ENCODE measurements around the gene C3orf85. TPM values are rescaled to one million over a fixed set of nuclear protein-coding genes. Genes with fewer than 3 reads are reported as not detected.

C3orf85 gene, protein sequence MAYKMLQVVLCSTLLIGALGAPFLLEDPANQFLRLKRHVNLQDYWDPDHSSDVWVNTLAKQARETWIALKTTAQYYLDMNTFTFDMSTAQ
- polyA plus RNA-seq (2013, experiment 1 of 4) = not detected
- not detected for polyA plus RNA-seq (2013, experiment 2 of 4)
- polyA plus RNA-seq (2013, experiment 3 of 4) = not detected
- not detected for polyA plus RNA-seq (2013, experiment 4 of 4)

- no peak within 1 kb of the TSS for H3K4me3 ChIP-seq (ENCODE audit: insufficient read depth, low read depth, low read length)
- H3K4me1 ChIP-seq (ENCODE audit: control insufficient read depth, insufficient read depth, low read length) = no peaks in the 10 kb centered on the region
- WGBS, 2 experiments = 95 to 100% methylated on average over 1 of the region's 3 CpGs
- H3K36me3 ChIP-seq (ENCODE audit: control insufficient read depth, insufficient read depth, low read length) = no peaks in the 10 kb centered on the region
- no peaks in the 10 kb centered on the region for H3K9me3 ChIP-seq (ENCODE audit: control insufficient read depth, low read length)
- H3K27me3 ChIP-seq (ENCODE audit: control insufficient read depth, insufficient read depth, low read length, poor library complexity, severe bottlenecking) = no peaks in the 10 kb centered on the region
- H3K27ac ChIP-seq (ENCODE audit: insufficient read depth, low read depth, low read length, poor library complexity, severe bottlenecking) = no peak within 1 kb of the TSS
Observed at GRCh38 chr3:109136523-109136922, at the start of gene C3orf85. TSS of gene C3orf85 (plus strand) at chr3:109136719. CDS start at chr3:109136848, 129 bp downstream.

- no peaks in the 10 kb centered on the region for H3K27me3 ChIP-seq (ENCODE audit: control insufficient read depth, insufficient read depth, low read length, poor library complexity, severe bottlenecking)
- no peak overlapping the region for H3K4me3 ChIP-seq (ENCODE audit: insufficient read depth, low read depth, low read length)
- WGBS, 2 experiments = 88% methylated on average over 1 of the region's 1 CpG; no CpG with 5 or more reads in 1 of the 2 experiments
- no peaks in the 10 kb centered on the region for H3K4me1 ChIP-seq (ENCODE audit: control insufficient read depth, insufficient read depth, low read length)
- H3K27ac ChIP-seq (ENCODE audit: insufficient read depth, low read depth, low read length, poor library complexity, severe bottlenecking) = no peak overlapping the region
- H3K36me3 ChIP-seq (ENCODE audit: control insufficient read depth, insufficient read depth, low read length) = no peaks in the 10 kb centered on the region
- H3K9me3 ChIP-seq (ENCODE audit: control insufficient read depth, low read length) = no peaks in the 10 kb centered on the region
Observed at GRCh38 chr3:109089265-109089664, 47.3 kb upstream of the C3orf85 start.

DNA sequence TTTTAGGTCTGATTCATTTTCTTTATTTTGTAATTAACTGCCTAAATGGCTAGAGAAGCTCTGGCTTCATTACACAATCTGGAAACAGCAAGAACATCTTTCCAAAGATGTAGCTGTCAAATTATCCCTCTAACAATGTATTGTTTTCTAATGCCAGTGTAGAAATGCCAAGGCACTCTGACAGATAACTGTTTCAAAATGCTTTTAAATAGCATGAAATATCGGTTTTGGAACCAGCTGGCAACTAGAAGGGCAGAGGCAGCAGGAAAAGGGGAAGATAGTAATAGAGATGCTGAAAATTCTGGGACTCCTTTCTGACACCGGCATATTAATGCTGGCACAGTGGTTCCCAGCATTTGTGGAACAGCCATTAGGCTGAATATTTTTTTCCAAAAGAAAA is 44.7 kb upstream of the C3orf85 start:
- H3K4me3 ChIP-seq (ENCODE audit: insufficient read depth, low read depth, low read length) = no peak overlapping the region
- no peak overlapping the region for H3K27ac ChIP-seq (ENCODE audit: insufficient read depth, low read depth, low read length, poor library complexity, severe bottlenecking)
- H3K4me1 ChIP-seq (ENCODE audit: control insufficient read depth, insufficient read depth, low read length) = no peaks in the 10 kb centered on the region
- H3K9me3 ChIP-seq (ENCODE audit: control insufficient read depth, low read length) = no peaks in the 10 kb centered on the region
- H3K36me3 ChIP-seq (ENCODE audit: control insufficient read depth, insufficient read depth, low read length) = no peaks in the 10 kb centered on the region
- H3K27me3 ChIP-seq (ENCODE audit: control insufficient read depth, insufficient read depth, low read length, poor library complexity, severe bottlenecking) = no peaks in the 10 kb centered on the region
- WGBS, 2 experiments = 45 to 47% methylated on average over 2 of the region's 2 CpGs

GRCh38 chr3:109093561-109093960 is 43.0 kb upstream of the C3orf85 start:
- H3K9me3 ChIP-seq (ENCODE audit: control insufficient read depth, low read length) = no peaks in the 10 kb centered on the region
- no peak overlapping the region for H3K27ac ChIP-seq (ENCODE audit: insufficient read depth, low read depth, low read length, poor library complexity, severe bottlenecking)
- no peaks in the 10 kb centered on the region for H3K4me1 ChIP-seq (ENCODE audit: control insufficient read depth, insufficient read depth, low read length)
- no peak overlapping the region for H3K4me3 ChIP-seq (ENCODE audit: insufficient read depth, low read depth, low read length)
- no peaks in the 10 kb centered on the region for H3K27me3 ChIP-seq (ENCODE audit: control insufficient read depth, insufficient read depth, low read length, poor library complexity, severe bottlenecking)
- no peaks in the 10 kb centered on the region for H3K36me3 ChIP-seq (ENCODE audit: control insufficient read depth, insufficient read depth, low read length)

DNA sequence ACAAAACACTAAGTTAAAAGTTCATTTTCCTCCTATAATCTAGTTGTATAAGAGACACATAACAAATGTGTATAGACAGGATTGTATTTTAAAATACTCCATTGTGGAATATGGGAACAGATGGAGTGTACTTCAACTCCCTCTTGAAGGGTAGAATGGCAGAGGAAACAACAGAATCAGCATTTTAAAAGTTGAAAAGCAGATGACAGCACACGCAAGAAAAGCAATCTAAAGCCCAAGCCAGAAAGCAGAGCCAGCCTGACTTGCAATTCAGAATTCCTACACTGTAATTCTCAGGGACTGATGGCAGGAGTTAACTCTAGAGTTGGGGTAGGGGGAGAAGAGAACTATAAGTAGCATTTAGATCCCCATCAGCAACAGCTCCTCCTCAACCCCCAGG is 41.4 kb upstream of the C3orf85 start:
- Histone ChIP-seq H3K9me3 (ENCODE audit: control insufficient read depth, low read length) (no peaks in the 10 kb centered on the region), H3K27me3 (ENCODE audit: control insufficient read depth, insufficient read depth, low read length, poor library complexity, severe bottlenecking) (no peaks in the 10 kb centered on the region), H3K4me1 (ENCODE audit: control insufficient read depth, insufficient read depth, low read length) (no peaks in the 10 kb centered on the region), H3K36me3 (ENCODE audit: control insufficient read depth, insufficient read depth, low read length) (no peaks in the 10 kb centered on the region), H3K4me3 (ENCODE audit: insufficient read depth, low read depth, low read length) (no peak overlapping the region), H3K27ac (ENCODE audit: insufficient read depth, low read depth, low read length, poor library complexity, severe bottlenecking) (no peak overlapping the region)
- 80 to 94% methylated on average over 1 of the region's 1 CpG for WGBS, 2 experiments

DNA sequence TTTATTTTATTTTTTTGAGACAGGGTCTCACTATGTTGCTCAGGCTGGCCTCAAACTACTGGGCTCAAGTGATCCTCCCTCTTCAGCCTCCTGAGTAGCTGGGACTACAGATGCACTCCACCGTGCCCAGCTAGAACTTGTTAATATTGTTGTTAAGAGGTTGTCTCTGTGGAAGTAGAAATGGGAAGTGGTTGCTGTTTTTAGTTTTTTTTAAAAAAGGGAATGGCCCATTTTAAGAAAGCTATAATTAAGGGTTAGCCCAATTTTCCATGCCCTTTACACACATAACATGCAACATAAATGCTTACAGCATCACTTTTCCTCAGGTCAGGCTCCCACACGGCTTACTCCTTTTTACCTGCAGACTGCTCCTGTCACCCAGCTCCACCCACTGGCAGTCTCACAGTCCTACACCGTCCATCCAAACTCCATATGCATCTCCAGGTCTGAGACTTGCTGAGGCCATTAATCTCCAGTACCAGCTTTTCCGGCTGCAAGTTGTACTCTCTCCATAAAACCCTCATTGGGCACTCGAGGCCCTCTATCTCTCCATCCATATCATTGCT is 38.4 kb upstream of the C3orf85 start:
- no peak overlapping the region for H3K4me3 ChIP-seq (ENCODE audit: insufficient read depth, low read depth, low read length)
- H3K27ac ChIP-seq (ENCODE audit: insufficient read depth, low read depth, low read length, poor library complexity, severe bottlenecking) = no peak overlapping the region
- 71 to 73% methylated on average over 5 of the region's 5 CpGs for WGBS, 2 experiments
- no peaks in the 10 kb centered on the region for H3K36me3 ChIP-seq (ENCODE audit: control insufficient read depth, insufficient read depth, low read length)
- no peaks in the 10 kb centered on the region for H3K9me3 ChIP-seq (ENCODE audit: control insufficient read depth, low read length)
- no peaks in the 10 kb centered on the region for H3K4me1 ChIP-seq (ENCODE audit: control insufficient read depth, insufficient read depth, low read length)
- H3K27me3 ChIP-seq (ENCODE audit: control insufficient read depth, insufficient read depth, low read length, poor library complexity, severe bottlenecking) = no peaks in the 10 kb centered on the region

DNA sequence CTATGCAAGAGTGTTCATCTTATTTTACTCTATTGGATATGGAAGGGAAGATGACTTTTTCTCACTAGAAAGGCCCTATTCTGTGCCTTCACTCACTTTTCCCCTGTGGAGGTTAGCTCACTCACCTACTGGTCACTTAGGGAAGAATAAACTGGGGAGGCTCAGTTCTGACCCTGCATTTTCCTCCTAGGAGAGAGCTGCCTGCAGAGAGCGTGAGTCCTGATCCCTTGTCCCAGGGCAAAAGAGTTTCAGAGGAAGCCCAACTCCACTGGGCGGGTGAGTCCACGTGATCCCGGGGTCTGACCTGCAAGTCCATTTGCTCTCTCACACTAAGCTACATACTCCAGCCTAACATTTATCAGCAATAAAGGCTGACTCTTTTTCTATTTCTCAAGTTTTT is 26.9 kb upstream of the C3orf85 start:
- Histone ChIP-seq H3K9me3 (ENCODE audit: control insufficient read depth, low read length) (no peaks in the 10 kb centered on the region), H3K4me3 (ENCODE audit: insufficient read depth, low read depth, low read length) (no peak overlapping the region), H3K27me3 (ENCODE audit: control insufficient read depth, insufficient read depth, low read length, poor library complexity, severe bottlenecking) (no peaks in the 10 kb centered on the region), H3K27ac (ENCODE audit: insufficient read depth, low read depth, low read length, poor library complexity, severe bottlenecking) (no peak overlapping the region), H3K36me3 (ENCODE audit: control insufficient read depth, insufficient read depth, low read length) (no peaks in the 10 kb centered on the region), H3K4me1 (ENCODE audit: control insufficient read depth, insufficient read depth, low read length) (no peaks in the 10 kb centered on the region)
- 89 to 93% methylated on average over 4 of the region's 4 CpGs for WGBS, 2 experiments

DNA sequence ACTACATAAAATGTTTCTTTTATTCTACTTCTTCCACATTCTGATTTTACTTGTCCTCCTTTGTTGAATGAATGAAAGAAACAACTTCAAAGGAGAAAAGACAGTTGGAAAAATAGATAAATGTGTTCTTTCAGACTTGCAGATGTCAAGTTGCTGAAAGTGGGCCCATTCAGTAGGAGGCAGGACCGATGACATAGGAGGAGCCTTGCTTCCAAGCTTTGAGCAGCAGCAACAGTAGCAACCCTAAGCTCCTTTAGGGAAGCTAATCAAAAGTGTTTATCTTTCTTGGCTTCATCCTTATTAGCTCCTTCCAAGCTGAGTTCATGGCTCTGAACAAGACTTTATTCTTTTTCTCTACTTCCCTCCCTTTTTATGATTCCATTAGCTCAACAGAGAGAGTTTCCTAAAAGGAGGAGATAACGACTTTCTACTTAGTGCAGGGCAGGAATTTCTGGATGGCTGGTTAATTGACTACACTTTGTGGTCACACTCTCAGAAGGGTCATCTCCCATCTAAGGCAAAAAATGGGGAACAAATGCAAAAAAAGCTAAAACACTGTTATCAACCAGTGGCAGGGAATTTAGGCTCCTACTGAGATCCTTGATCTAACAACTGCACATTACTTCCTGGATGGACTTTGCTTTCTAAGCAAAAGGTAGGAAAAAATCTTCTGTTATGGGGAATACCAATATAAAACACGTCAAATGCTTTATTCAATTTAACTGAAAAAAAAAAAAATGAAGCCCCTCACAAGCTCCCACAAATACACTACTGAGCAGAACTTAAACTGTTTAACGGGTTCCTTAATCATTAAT is 23.4 kb upstream of the C3orf85 start:
- no peaks in the 10 kb centered on the region for H3K36me3 ChIP-seq (ENCODE audit: control insufficient read depth, insufficient read depth, low read length)
- H3K27ac ChIP-seq (ENCODE audit: insufficient read depth, low read depth, low read length, poor library complexity, severe bottlenecking) = no peak overlapping the region
- H3K4me3 ChIP-seq (ENCODE audit: insufficient read depth, low read depth, low read length) = no peak overlapping the region
- no peaks in the 10 kb centered on the region for H3K9me3 ChIP-seq (ENCODE audit: control insufficient read depth, low read length)
- H3K27me3 ChIP-seq (ENCODE audit: control insufficient read depth, insufficient read depth, low read length, poor library complexity, severe bottlenecking) = no peaks in the 10 kb centered on the region
- 95 to 98% methylated on average over 4 of the region's 4 CpGs for WGBS, 2 experiments
- H3K4me1 ChIP-seq (ENCODE audit: control insufficient read depth, insufficient read depth, low read length) = no peaks in the 10 kb centered on the region

DNA sequence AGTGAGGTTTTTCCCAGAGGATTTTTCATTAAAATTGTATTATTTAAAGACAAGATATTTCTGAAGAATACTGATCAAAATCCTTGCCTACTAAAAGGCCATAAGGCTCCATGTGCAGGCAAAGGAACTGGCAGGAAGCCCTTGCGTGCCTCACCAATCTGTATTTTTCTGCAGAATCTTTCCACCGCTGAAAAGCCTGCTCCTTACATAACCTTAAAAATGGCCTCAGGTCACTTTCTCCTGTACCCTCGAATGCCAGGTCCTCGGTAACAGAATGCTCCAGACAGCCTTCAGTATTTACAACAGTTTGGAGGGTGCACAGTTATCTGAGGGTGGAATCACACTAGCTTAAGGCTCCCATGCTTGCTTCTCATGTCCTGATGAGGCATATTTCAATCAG is 21.8 kb upstream of the C3orf85 start:
- Histone ChIP-seq H3K4me1 (ENCODE audit: control insufficient read depth, insufficient read depth, low read length) (no peaks in the 10 kb centered on the region), H3K9me3 (ENCODE audit: control insufficient read depth, low read length) (no peaks in the 10 kb centered on the region), H3K27ac (ENCODE audit: insufficient read depth, low read depth, low read length, poor library complexity, severe bottlenecking) (no peak overlapping the region), H3K27me3 (ENCODE audit: control insufficient read depth, insufficient read depth, low read length, poor library complexity, severe bottlenecking) (no peaks in the 10 kb centered on the region), H3K36me3 (ENCODE audit: control insufficient read depth, insufficient read depth, low read length) (no peaks in the 10 kb centered on the region), H3K4me3 (ENCODE audit: insufficient read depth, low read depth, low read length) (no peak overlapping the region)
- 91 to 92% methylated on average over 4 of the region's 4 CpGs for WGBS, 2 experiments

DNA sequence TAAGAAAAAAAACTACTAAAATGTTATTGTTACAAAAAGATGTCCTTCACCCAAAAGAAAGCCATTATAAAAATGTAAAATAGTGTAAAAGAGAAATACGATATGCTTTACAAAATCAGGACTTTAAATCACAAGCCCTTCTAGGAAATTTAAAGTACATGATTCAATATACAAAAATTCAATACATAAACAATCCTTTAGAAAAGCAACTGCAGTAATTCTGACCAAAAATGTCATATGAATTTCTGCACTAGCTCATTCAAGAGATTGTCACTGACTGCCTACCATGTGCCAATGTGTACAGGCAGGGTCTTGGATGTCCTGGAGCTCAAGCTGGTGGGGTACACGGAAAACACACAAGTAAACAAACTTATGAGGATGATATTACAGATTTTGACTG is 21.1 kb upstream of the C3orf85 start:
- no peak overlapping the region for H3K27ac ChIP-seq (ENCODE audit: insufficient read depth, low read depth, low read length, poor library complexity, severe bottlenecking)
- H3K4me1 ChIP-seq (ENCODE audit: control insufficient read depth, insufficient read depth, low read length) = no peaks in the 10 kb centered on the region
- no peaks in the 10 kb centered on the region for H3K9me3 ChIP-seq (ENCODE audit: control insufficient read depth, low read length)
- 95 to 100% methylated on average over 1 to 2 of the region's 2 CpGs for WGBS, 2 experiments
- H3K36me3 ChIP-seq (ENCODE audit: control insufficient read depth, insufficient read depth, low read length) = no peaks in the 10 kb centered on the region
- no peaks in the 10 kb centered on the region for H3K27me3 ChIP-seq (ENCODE audit: control insufficient read depth, insufficient read depth, low read length, poor library complexity, severe bottlenecking)
- H3K4me3 ChIP-seq (ENCODE audit: insufficient read depth, low read depth, low read length) = no peak overlapping the region
